Choroid plexus epithelial cell (primary cell): ENCODE measurements around the gene ACSM6.

Experiments used
- DNase-seq: peaks from one replicate; pipeline ENCODE4 v3.0.0-alpha.2; 2010; ENCODE audit warnings: low read depth
- H3K4me3 ChIP-seq: 2 replicates; pipeline ENCODE4 v1.5.1; 2011; ENCODE audit warnings: low read depth, mild to moderate bottlenecking, control low read depth, low read length, moderate library complexity
- TF ChIP-seq, protein P1 (sequence below): conservative IDR thresholded peaks from 2 replicates; pipeline ENCODE4 v1.5.1; 2011; ENCODE audit warnings: low read depth, mild to moderate bottlenecking, control low read depth, inconsistent platforms, low read length, moderate library complexity

The ACSM6 gene

DNA sequence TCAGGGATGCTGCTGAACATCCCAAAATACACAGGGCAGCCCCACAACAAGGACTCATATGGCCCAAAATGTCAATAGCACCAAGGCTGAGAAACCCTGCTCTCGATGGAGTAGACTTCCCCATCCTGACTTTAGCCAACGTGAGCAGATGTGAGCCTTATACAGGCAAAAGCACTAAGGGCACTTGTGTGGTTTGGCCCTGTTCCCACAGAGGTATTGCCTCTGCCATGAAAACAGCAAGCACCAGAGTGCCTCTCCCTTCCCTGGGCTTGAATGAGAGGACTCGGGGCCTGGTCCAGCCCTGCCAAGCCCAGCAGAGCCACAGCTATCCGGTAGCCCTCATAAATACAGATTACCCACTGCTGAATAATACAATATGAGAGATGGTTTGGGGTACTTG lies 47.5 kb downstream of the ACSM6 start:
- TF ChIP-seq, protein P1, sequence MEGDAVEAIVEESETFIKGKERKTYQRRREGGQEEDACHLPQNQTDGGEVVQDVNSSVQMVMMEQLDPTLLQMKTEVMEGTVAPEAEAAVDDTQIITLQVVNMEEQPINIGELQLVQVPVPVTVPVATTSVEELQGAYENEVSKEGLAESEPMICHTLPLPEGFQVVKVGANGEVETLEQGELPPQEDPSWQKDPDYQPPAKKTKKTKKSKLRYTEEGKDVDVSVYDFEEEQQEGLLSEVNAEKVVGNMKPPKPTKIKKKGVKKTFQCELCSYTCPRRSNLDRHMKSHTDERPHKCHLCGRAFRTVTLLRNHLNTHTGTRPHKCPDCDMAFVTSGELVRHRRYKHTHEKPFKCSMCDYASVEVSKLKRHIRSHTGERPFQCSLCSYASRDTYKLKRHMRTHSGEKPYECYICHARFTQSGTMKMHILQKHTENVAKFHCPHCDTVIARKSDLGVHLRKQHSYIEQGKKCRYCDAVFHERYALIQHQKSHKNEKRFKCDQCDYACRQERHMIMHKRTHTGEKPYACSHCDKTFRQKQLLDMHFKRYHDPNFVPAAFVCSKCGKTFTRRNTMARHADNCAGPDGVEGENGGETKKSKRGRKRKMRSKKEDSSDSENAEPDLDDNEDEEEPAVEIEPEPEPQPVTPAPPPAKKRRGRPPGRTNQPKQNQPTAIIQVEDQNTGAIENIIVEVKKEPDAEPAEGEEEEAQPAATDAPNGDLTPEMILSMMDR, result no peak
- H3K4me3 ChIP-seq, result no peak overlapping the region
- DNase-seq, result peak; percentile 31

DNA sequence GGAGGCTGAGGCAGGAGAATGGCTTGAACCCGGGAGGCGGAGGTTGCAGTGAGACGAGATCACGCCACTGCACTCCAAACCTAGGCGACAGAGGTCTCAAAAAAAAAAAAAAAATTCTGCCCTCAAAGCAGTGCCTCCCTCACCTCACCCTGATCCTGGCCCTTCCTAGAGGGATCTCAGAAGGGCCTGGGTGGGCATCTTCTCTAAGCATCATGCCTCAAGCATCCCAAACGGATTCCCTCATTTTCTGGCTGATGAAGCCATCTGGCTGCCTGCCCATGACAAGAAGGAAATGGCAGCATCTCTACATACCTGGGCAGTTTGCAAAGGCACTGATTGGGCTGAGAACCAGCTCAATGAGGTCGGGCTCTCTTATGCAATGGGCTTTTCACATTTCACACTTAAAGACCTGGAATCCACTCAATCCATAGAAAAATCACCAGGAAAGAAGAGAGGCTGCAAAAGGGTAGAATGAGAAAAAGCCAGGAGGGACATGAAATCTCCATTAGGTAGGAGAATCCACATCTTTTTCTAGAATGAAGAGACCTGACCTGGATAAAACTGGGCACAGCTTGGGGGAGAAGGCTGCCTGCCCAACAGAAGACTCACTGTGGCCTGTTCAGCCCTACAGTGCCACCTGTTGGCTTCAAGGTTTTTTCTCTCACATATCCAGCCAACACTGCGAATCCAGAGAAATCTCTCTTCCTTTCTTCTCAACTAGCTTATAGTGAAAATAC lies 48.7 kb downstream of the ACSM6 start:
- TF ChIP-seq, protein P1, result peak; percentile 80
- peak; percentile 72 for DNase-seq

DNA sequence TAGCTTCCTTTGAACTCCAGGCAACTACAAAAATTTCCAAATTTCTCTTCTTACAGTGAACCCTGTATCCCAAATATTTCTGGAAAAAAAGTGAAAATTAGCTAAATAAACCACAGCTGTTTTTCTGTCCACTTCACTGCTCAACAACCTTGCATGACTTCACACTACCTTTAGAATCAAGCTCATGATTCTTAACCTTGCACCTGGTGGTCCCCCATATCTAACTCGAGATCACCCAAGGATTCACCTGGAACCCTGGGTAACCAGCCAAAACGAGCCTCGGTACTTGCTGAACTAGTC lies 49.2 kb downstream of the ACSM6 start:
- TF ChIP-seq, protein P1, result no peak
- no peak overlapping the region for H3K4me3 ChIP-seq
- DNase-seq, result no peak

More for the DNA sequence above, 48.7 kb downstream of the ACSM6 start:
- no peak overlapping the region for H3K4me3 ChIP-seq

DNA sequence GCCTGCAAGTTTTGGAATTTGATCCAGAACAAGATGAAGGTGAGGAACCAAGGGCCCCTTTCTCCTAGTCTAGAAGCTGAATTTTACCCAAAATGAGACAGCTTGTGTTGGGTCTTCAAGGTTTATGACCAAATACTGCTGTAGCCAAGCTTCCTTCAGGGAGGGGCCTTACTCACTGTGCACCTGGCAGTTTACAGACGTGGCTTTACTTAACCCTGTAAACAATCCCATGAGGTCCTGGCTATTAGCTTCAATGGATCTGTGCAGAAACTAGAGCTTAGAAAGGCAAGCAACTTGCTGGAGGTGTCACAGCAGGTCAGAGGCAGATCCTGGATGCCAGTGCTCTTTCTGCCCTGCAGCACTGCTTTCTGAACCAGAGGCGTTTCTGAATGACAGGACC lies 50.1 kb downstream of the ACSM6 start:
- TF ChIP-seq, protein P1, result no peak
- DNase-seq, result no peak
- H3K4me3 ChIP-seq, result no peak overlapping the region

DNA sequence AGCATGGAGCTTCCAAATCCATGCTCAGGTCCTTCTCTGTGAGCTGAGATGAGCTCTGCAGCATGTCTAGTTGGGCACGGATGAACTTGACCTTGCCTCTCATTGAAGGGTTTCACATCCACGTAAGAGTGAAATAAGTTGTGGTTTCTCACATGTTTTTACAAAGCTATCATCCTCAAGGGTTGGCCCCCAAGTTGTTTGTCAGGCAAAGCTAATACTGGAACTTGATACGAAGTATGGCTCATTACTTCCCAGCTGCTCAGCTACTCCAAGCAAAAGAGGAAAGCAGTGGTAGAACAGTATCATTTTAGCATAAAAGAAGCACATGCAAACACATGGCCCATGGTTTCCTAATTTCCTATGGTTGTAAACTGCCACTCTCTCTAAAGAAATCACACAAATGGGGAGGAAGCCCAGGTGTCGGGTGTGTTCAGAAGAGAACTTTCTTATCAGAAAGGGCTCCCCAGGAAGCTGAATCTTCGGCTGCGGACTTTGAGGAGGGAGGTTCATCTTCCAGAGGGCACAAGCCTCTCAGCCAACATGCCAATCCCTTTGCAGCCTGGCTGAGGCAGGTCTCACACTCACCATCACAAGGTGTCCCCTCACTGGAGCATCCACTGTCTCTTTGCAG lies 51.5 kb downstream of the ACSM6 start:
- H3K4me3 ChIP-seq, result no peak overlapping the region
- TF ChIP-seq, protein P1, result no peak
- peak; percentile 47 for DNase-seq

DNA sequence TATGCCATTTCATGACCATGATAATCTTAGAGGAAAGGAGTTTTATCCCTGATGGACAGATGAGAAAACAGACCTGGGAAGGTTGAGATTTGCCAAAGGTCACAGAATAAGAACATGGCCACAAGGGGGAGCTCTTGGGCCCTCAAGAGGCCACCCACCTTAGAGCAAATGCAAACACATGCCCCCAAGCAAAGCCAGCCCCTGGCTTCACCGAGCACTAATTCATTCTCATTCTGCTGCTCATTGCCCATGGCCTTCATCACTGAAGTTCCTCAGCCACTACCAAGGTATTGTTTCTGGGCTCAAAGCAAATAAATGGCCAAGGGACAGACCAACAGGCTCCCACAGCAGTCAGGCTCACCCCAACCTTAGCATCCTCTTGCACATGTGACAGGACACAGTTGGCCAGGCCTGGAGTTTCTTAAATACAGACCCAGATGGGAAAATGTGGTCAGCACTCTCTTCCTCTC lies 52.6 kb downstream of the ACSM6 start:
- TF ChIP-seq, protein P1, result peak; percentile 86

More for the DNA sequence above, 52.6 kb downstream of the ACSM6 start:
- no peak overlapping the region for H3K4me3 ChIP-seq
- peak; percentile 89 for DNase-seq
